Right lobe of liver (tissue), 4 donors: ENCODE measurements around the gene ENGASE.

Experiments
- CTCF ChIP-seq, 4 donors: fragments of 200-600 bp in 3 of 4; fragments of 450-650 bp in 1 of 4; IDR thresholded peaks; one replicate each; pipeline versions ENCODE4 v1.5.1 to v1.8.0; 2016 to 2022; ENCODE audit warnings: antibody characterized with exemption in 4 of 4, mild to moderate bottlenecking in 2 of 4
- POLR2A ChIP-seq: fragments of 450-650 bp; IDR thresholded peaks from one replicate; pipeline ENCODE4 v1.6.1; 2017; ENCODE audit warnings: antibody characterized with exemption, mild to moderate bottlenecking
- donor health status: DM: no; HTN: no; CAD: no.
- donor health status: DM: no; HTN: no; CAD: no.
- donor health status: DM: no; HTN: yes; CAD: no.

- TF ChIP-seq CTCF (IDR thresholded peaks at IDR 0.05) (no peak), POLR2A (no peak)
Measured at GRCh38 chr17:79031996-79032875, 42.4 kb upstream of the ENGASE start.
